Measurements from ENCODE around the gene ITPR1. TPM values are rescaled to one million over a fixed set of nuclear protein-coding genes. Genes with fewer than 3 reads are reported as not detected.

Gene ITPR1
- total RNA-seq, 1 donor from 2014 or later, result 143 TPM

DNA sequence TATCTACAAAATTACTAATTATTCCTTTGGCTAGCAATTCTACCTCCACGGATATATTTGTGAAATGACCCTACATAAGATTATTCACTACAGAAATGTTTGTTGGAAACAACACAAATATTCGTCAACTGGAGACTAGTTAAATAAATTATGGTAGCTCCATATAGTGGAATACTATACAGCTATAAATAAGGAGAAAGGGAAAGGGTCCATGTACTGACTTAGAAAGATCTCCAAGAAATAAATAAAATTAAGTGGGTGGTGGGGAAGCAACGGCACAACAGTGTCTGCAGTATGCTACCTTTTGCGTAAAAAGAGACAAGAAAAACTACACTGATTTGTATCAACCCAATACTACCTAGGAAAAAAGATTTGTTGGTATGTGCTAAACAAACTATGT, 389.4 kb downstream of the ITPR1 start:
- DNase-seq (no peak), ATAC-seq (ENCODE audit: low read depth) (no peak)
- peaks cover 3% of the 10 kb centered on the region for H3K27me3 Mint-ChIP-seq
- H3K9me3 Mint-ChIP-seq, result no peaks in the 10 kb centered on the region
- H3K27ac Mint-ChIP-seq, result no peak overlapping the region
- intact Hi-C loops (cut with micrococcal nuclease), result loop anchor here (5.0 kb wide), 1 partner anchor 50 kb away; no protein-coding TSS in a partner anchor
- ChIA-PET CTCF (no interaction called here), POLR2A (no interaction called here)
- no peaks in the 10 kb centered on the region for H3K36me3 Mint-ChIP-seq (ENCODE audit: low read depth)
- H3K4me3 Mint-ChIP-seq, result no peak overlapping the region
- no peaks in the 10 kb centered on the region for H3K4me1 Mint-ChIP-seq
- TF ChIP-seq, protein P1, sequence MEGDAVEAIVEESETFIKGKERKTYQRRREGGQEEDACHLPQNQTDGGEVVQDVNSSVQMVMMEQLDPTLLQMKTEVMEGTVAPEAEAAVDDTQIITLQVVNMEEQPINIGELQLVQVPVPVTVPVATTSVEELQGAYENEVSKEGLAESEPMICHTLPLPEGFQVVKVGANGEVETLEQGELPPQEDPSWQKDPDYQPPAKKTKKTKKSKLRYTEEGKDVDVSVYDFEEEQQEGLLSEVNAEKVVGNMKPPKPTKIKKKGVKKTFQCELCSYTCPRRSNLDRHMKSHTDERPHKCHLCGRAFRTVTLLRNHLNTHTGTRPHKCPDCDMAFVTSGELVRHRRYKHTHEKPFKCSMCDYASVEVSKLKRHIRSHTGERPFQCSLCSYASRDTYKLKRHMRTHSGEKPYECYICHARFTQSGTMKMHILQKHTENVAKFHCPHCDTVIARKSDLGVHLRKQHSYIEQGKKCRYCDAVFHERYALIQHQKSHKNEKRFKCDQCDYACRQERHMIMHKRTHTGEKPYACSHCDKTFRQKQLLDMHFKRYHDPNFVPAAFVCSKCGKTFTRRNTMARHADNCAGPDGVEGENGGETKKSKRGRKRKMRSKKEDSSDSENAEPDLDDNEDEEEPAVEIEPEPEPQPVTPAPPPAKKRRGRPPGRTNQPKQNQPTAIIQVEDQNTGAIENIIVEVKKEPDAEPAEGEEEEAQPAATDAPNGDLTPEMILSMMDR (IDR thresholded peaks at IDR 0.05), result no peak

DNA sequence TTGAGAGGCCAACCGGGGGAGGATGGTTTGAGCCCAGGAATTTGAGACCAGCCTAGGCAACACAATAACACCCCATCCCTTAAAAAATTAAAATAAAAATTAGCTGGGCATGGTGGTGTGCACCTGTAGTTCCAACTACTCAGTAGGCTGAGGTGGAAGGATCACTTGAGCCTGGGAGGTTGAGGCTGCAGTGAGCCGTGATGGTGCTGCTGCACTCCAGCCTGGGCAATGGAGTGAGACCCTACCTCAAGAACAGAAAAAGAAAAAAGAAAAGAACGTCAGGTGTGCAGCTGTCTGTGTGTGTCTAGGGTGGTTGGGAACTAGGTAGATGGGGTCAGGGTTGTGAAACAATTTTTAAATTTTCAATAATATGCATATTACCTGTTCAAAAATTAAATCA, 389.9 kb downstream of the ITPR1 start:
- H3K4me3 Mint-ChIP-seq, result no peak overlapping the region

DNA sequence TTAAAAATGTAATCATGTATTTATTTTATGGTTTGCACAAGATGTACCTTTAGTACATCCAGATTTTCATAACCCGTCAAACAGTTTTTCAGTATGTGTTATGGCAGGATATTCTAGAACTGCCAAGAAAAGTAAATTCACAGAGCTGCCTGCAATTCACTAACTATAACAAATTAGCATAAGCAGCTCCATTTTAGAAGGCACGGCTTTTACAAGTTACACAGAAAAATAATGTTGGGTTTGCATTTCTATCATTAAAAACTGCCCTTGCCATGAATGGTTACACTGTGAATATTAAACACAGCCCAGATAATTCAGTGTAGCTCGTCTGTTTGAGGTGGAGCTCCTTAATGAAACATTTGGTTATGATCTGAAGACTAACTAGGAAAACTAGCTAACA, 391.7 kb downstream of the ITPR1 start:
- ChIA-PET CTCF (no interaction called here), POLR2A (no interaction called here)
- TF ChIP-seq, protein P1 (IDR thresholded peaks at IDR 0.05), result no peak
- Mint-ChIP-seq H3K27ac (no peak overlapping the region), H3K4me3 (no peak overlapping the region), H3K27me3 (no peaks in the 10 kb centered on the region), H3K9me3 (no peaks in the 10 kb centered on the region), H3K4me1 (peaks cover 16% of the 10 kb centered on the region), H3K36me3 (ENCODE audit: low read depth) (no peaks in the 10 kb centered on the region)
- no peak for DNase-seq
- no peak for ATAC-seq (ENCODE audit: low read depth)
- intact Hi-C loops (cut with micrococcal nuclease), result loop anchor here (5.0 kb wide), 2 partner anchors 53 to 92 kb away; partner anchors contain the start of gene BHLHE40

More for the DNA sequence above, 389.9 kb downstream of the ITPR1 start:
- ATAC-seq (ENCODE audit: low read depth), result no peak
- DNase-seq, result no peak
- H3K27me3 Mint-ChIP-seq, result peaks cover 3% of the 10 kb centered on the region
- POLR2A ChIA-PET, result no interaction called here
- no peaks in the 10 kb centered on the region for H3K9me3 Mint-ChIP-seq
- H3K4me1 Mint-ChIP-seq, result no peaks in the 10 kb centered on the region
- CTCF ChIA-PET, result no interaction called here
- TF ChIP-seq, protein P1 (IDR thresholded peaks at IDR 0.05), result no peak
- no peaks in the 10 kb centered on the region for H3K36me3 Mint-ChIP-seq (ENCODE audit: low read depth)
- no peak overlapping the region for H3K27ac Mint-ChIP-seq
- intact Hi-C loops (cut with micrococcal nuclease), result loop anchor here (5.0 kb wide), 1 partner anchor 51 kb away; no protein-coding TSS in a partner anchor

DNA sequence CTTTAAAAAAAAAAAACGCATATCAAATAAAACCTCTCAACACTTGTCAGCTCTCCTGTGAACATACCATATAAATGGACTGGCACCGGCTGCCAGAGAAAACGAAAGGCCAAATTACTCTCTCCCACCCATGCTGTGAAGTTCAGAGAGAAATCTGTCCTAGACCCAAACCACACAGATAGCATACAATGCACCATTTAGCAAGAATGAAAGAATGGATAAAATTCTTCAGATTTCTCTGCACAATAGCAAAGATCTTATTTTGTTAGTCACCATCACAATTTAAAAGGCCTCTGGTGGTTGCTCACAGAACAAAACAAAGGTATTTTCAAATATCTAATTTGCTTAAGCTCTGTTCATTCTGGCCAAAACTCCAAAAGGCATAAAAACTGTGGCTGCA, 392.2 kb downstream of the ITPR1 start:
- no peak for DNase-seq
- CTCF ChIA-PET, result no interaction called here
- POLR2A ChIA-PET, result no interaction called here

DNA sequence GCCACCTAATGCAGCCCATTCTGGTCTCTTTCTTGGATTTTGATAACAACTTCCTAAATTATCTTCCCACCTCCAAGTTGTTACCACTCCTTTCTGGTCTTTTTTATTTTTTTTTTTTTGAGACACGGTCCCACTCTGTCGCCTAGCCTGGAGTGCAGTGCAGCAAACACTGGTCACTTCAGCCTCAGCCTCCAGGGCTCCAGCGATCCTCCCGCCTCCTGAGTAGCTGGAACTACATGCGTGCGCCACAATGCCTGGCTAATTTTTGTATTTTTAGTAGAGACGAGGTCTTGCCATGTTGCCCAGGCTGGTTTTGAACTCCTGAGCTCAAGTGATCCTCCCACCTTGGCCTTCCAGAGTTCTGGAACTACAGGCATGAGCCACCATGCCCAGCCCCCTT, 393.3 kb downstream of the ITPR1 start:
- H3K4me3 Mint-ChIP-seq, result no peak overlapping the region
- H3K27ac Mint-ChIP-seq, result no peak overlapping the region
- intact Hi-C loops (cut with micrococcal nuclease), result loop anchor here (5.0 kb wide), 1 partner anchor 91 kb away; the partner anchor contains the start of gene BHLHE40
- H3K4me1 Mint-ChIP-seq, result peaks cover 17% of the 10 kb centered on the region
- H3K27me3 Mint-ChIP-seq, result no peaks in the 10 kb centered on the region
- H3K9me3 Mint-ChIP-seq, result no peaks in the 10 kb centered on the region
- H3K36me3 Mint-ChIP-seq (ENCODE audit: low read depth), result no peaks in the 10 kb centered on the region
- ChIA-PET CTCF (no interaction called here), POLR2A (interaction anchor here (0.6 to 0.7 kb wide), 2 partner anchors 170 to 236 kb away, joined by 3 read pairs; no protein-coding TSS in a partner anchor)
- ATAC-seq (ENCODE audit: low read depth), result no peak
- TF ChIP-seq, protein P1 (IDR thresholded peaks at IDR 0.05), result no peak
- no peak for DNase-seq

More for the DNA sequence above, 392.2 kb downstream of the ITPR1 start:
- intact Hi-C loops (cut with micrococcal nuclease), result loop anchor here (5.0 kb wide), 1 partner anchor 92 kb away; the partner anchor contains the start of gene BHLHE40
- Mint-ChIP-seq H3K9me3 (no peaks in the 10 kb centered on the region), H3K4me1 (peaks cover 17% of the 10 kb centered on the region), H3K4me3 (no peak overlapping the region), H3K36me3 (ENCODE audit: low read depth) (no peaks in the 10 kb centered on the region), H3K27ac (no peak overlapping the region), H3K27me3 (no peaks in the 10 kb centered on the region)
- TF ChIP-seq, protein P1 (IDR thresholded peaks at IDR 0.05), result no peak
- ATAC-seq (ENCODE audit: low read depth), result no peak

Data from activated B cell treated with CpG ODN at 0.5 μM for 24 hours (primary cell).